GM12892 (cell line): ENCODE data around the gene PRDM16.

Source experiments
- DNase-seq: peaks from one replicate; pipeline ENCODE4 v3.0.0; 2011; ENCODE audit not compliant: insufficient read length
- FAIRE-seq: peaks from 2 replicates; lab custom pipeline; 2011; peaks lifted over from hg19 to GRCh38; lab: Jason Lieb, UNC
- POLR2A ChIP-seq: IDR thresholded peaks from 2 replicates; pipeline ENCODE4 v1.6.1; 2011; ENCODE audit warnings: low read depth, low read length, control low read depth
- POLR2AphosphoS5 ChIP-seq: IDR thresholded peaks from 2 replicates; pipeline ENCODE4 v1.6.1; 2011; ENCODE audit warnings: low read depth, low read length, control low read depth
- TAF1 ChIP-seq: IDR thresholded peaks from 2 replicates; pipeline ENCODE4 v1.6.1; 2011; ENCODE audit warnings: low read depth, mild to moderate bottlenecking, control low read depth, low read length, borderline replicate concordance

The PRDM16 gene

DNA sequence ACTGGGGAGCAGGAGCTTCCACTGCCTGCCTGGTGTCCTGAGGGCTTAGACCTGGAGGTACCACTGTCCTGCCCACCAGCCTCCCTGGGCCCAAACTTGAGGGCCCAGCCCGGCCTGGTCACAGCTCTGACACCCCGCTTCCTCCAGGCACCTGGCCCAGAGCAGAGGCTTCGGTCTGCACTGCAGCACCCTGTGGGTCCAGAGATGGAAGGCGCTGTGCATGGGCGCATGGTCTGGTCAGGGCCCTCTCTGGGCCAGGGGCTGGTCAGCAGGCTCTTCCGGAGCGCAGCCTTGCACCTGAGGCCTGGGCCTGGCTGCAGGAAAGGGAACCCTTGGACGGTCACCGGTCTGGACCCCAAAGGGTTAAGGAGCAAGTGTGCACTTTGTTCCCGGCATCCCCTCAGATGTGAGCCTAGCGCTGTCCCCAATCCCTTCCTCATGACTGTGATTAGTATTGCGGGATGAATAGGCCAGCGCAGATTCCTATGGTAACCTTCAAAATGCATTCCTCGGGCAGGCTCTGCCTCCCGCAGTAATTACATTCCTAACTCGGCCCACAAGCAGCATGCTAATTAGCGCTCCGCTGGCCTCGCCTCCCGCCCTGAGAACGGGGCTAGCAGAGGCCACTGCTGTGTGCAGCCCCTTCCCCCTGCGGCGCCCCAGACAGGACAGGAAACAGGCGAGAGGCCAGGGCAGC lies 36.3 kb downstream of the PRDM16 start:
- FAIRE-seq (no peak), DNase-seq (no peak)
- TF ChIP-seq TAF1 (no peak), POLR2AphosphoS5 (no peak)

GRCh38 chr1:3106216-3106615 lies 37.2 kb downstream of the PRDM16 start:
- TF ChIP-seq TAF1 (no peak), POLR2A (no peak), POLR2AphosphoS5 (no peak)
- FAIRE-seq: no peak
- no peak for DNase-seq

DNA sequence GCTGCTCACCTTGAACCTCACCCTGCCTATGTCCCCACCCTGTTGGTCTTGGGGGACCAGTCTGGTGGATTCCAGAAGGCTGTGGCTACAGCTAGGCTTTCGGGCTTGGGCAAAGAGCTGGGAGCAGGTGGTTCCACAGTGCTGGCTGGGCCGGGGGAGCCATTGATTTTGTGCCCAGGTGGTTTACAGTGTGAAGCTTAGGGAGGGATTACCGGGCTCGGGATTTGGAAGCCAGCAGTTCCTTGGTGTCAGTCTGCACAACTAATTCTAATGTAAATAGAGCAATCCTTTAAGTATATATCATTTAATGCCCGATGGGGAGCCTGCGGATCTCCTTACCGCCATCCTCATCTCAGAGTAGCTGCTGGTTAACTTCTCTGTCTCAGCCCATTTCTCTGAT lies 38.2 kb downstream of the PRDM16 start:
- no peak for FAIRE-seq
- DNase-seq: no peak
- no peak for TF ChIP-seq TAF1

DNA sequence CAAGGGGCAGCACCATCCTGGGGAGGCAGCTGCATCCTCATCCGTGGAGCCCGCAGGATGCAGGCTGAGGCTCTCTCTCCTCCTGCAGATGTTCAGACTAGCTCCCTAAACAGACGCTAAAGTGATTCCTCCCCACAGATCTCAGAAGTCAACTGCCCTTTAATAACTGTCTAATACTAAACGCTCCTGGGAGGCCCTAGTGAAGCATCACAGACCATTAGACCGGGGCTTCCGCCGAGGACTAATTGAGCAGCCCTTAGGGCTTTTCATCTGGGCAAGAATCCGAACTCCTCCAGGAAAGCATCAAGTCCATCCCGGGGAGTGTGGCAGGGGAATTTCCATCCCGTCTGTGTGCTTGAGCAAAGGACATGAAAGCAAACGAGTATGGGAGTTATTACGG lies 40.4 kb downstream of the PRDM16 start:
- TF ChIP-seq POLR2A: no peak
- no peak for TF ChIP-seq POLR2AphosphoS5
- no peak for TF ChIP-seq TAF1
- FAIRE-seq (no peak), DNase-seq (no peak)

- FAIRE-seq (no peak), DNase-seq (no peak)
- TF ChIP-seq POLR2AphosphoS5 (no peak), TAF1 (no peak), POLR2A (no peak)
Measured at GRCh38 chr1:3111348-3112021, 42.5 kb downstream of the PRDM16 start.

- DNase-seq (no peak), FAIRE-seq (no peak)
- TF ChIP-seq POLR2AphosphoS5: no peak
- no peak for TF ChIP-seq POLR2A
- TF ChIP-seq TAF1: no peak
Measured at GRCh38 chr1:3112526-3112925, 43.5 kb downstream of the PRDM16 start.

GRCh38 chr1:3113047-3113740 lies 44.2 kb downstream of the PRDM16 start:
- no peak for TF ChIP-seq TAF1
- TF ChIP-seq POLR2A: no peak
- TF ChIP-seq POLR2AphosphoS5: no peak
- FAIRE-seq (no peak), DNase-seq (no peak)

DNA sequence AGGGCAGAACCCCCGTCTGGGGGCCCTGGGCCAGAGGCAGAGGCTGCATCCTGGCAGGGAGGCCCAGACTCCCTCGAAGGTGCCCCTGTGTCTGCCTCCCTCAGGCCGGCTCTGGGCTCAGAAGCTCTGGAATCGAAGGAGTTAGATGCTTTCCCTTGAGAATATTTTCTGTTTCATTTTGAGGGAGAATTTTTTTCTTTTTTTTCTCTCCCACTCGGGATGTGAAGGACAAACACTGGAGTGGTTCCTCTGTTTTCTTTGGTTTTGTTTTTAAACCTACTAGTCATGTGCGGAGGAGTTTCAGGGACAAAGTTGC lies 44.7 kb downstream of the PRDM16 start:
- no peak for DNase-seq
- TF ChIP-seq POLR2A (no peak), TAF1 (no peak), POLR2AphosphoS5 (no peak)
- no peak for FAIRE-seq

- FAIRE-seq (no peak), DNase-seq (no peak)
- no peak for TF ChIP-seq POLR2AphosphoS5
- no peak for TF ChIP-seq POLR2A
- TF ChIP-seq TAF1: no peak
Measured at GRCh38 chr1:3114131-3114744, 45.2 kb downstream of the PRDM16 start.

- TF ChIP-seq TAF1: no peak
- no peak for TF ChIP-seq POLR2AphosphoS5
- TF ChIP-seq POLR2A: no peak
- FAIRE-seq (no peak), DNase-seq (no peak)
Measured at GRCh38 chr1:3114846-3115245, 45.8 kb downstream of the PRDM16 start.

DNA sequence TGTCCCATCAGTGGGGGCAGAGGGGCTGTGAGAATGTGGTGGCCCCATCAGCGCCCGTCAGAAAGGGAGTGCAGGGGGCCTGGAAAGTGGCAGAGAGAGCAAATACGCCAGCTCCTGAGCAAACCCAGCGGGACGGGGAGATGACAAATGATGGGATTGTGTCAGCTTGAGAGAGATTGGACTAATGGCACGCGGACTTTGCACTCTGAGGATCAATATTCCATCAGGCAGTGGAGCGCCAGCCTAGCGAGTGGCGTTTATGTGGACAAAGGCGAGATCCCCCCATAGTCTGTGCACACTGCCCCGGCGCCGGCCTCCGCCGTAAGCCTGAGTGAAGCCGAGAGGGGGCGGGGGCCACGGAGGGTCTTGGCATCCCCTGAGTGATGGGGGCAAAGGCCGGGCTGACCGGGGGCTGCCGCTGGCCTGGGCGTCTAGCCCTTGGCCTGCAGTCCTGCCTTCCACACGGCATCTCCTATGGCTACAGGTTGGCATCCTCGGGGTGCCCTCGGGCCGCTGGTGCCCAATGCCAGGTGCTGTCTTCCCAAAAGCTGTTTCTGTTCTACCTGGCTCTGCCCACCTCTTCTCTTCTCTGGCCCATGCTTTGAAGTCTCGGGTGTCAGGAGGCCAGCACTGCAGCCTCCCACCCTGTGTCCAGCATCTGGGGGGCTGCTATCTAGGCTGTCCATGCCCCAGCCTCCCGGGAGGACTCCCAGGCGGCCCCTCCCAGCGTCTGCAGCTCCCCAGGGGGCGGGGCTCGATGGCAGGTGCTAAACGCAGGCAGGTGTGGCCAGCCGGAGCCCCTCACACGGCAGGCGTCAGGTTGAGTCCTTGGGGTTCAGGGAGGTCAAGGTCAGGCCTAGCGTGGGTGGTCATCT lies 46.5 kb downstream of the PRDM16 start:
- no peak for TF ChIP-seq POLR2A
- TF ChIP-seq TAF1: no peak
- TF ChIP-seq POLR2AphosphoS5: no peak
- no peak for FAIRE-seq
- DNase-seq: no peak
